Stomach smooth muscle (tissue), 2 donors: Measurements from ENCODE around the gene INF2.

Source experiments
- H3K27ac ChIP-seq: one replicate; pipeline ENCODE4 v1.7.0; 2013; ENCODE audit warnings: mild to moderate bottlenecking, low read length, inconsistent platforms
- H3K27me3 ChIP-seq, 2 donors: one replicate each; pipeline ENCODE4 v1.7.0; 2013; ENCODE audit warnings: low read length in 2 of 2; ENCODE audit not compliant: insufficient read depth in 2 of 2, control insufficient read depth in 1 of 2
- H3K36me3 ChIP-seq, 2 donors: one replicate each; pipeline ENCODE4 v1.7.0; 2013; ENCODE audit warnings: low read length in 2 of 2; ENCODE audit not compliant: control insufficient read depth in 2 of 2, insufficient read depth in 2 of 2
- H3K4me1 ChIP-seq: one replicate; pipeline ENCODE4 v1.7.0; 2013; ENCODE audit warnings: low read length; ENCODE audit not compliant: control insufficient read depth, insufficient read depth
- H3K4me3 ChIP-seq, 2 donors: one replicate each; pipeline ENCODE4 v1.7.0; 2013; ENCODE audit warnings: low read length in 2 of 2
- H3K9ac ChIP-seq, 2 donors: one replicate each; pipeline ENCODE4 v1.7.0; 2013; ENCODE audit warnings: low read length in 2 of 2, mild to moderate bottlenecking in 1 of 2
- H3K9me3 ChIP-seq, 2 donors: one replicate each; pipeline ENCODE4 v1.7.0; 2013; ENCODE audit warnings: low read length in 2 of 2; ENCODE audit not compliant: control insufficient read depth in 2 of 2
- donor health status: healthy.
- donor health status: Pancreatic carcinoma.

Gene INF2

DNA sequence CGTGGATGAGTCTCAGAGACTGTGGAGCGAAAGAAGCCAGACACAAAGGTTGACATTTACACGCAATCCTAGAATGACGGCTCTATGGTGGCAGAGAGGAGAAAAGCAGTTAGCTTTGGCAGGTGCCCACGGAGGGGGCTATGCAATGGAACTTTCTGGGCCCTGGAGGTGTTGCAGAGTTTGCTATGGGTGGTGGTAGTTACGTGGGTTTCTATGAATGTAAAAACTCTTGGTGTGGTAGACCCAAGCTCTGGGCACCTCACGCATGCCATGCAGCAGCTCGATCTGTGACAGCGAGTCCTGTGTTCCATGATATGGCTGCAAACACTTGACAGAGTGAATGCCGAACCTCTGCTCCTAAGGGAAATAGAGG lies 5.0 kb upstream of the INF2 start:
- Histone ChIP-seq H3K27ac (no peak overlapping the region), H3K4me3 (no peak overlapping the region), H3K27me3 (no peaks in the 10 kb centered on the region), H3K9me3 (no peaks in the 10 kb centered on the region), H3K9ac (no peak overlapping the region), H3K4me1 (peaks cover 52% of the 10 kb centered on the region), H3K36me3 (no peaks in the 10 kb centered on the region)

DNA sequence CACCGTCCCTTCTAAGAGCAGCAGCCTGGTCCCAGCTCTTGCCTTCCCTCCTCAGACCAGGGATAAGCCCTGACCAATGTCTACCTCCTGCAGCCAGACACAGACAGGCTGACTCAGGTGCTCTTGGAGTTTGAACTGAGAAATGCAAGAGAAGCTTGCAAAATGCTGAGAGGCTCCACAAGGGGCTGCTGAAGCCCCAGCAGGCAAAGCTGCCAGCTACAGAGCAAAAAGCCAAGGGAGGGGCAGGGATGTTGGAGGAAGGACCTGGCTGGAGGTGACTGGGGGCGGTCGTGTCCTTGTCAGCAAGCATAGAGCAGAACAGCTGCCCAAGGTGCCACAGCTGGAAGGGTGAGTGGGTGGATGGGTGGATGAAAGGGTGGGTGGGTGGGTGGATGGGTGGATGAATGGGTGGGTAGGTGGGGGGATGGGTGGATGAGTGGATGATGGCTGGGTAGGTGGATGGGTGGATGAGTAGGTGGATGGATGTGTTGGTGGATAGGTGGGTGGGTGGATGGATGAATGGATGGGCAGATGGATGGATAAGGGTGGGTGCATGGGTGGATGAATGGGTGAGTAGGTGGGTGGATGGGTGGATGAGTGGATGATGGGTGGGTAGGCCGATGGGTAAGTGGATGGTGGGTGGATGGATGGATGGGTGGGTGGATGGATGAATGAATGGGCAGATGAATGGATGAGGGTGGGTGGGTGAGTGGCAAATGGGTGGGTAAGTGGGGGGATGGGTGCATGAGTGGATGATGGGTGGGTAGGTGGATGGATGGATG lies 4.0 kb upstream of the INF2 start:
- no peak overlapping the region for H3K27ac ChIP-seq

DNA sequence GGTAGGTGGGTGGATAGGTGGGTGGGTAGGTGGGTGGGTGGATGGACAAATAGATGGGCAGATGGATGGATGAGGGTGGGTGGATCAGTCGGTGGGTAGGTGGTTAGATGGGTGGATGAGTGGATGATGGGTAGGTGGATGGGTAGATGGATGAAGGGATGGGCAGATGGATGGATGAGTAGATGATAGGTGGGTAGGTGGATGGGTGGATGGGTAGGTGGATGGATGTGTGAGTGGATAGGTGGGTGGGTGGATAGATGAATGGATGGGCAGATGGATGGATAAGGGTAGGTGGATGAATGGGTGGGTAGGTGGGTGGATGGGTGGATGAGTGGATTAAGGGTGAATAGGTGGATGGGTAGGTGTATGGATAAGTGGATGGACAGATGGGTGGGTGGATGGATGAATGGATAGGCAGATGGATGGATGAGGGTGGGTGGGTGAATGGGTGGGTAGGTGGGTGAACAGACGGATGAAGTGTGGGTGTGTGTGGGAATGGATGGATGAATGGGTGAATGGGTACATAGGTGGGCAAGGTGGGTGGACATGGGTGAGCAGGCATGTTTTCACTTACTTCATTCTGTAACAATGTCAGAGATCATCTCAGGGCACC lies 3.3 kb upstream of the INF2 start:
- Histone ChIP-seq H3K36me3 (no peaks in the 10 kb centered on the region), H3K4me3 (no peak overlapping the region), H3K4me1 (peaks cover 50% of the 10 kb centered on the region), H3K27me3 (no peaks in the 10 kb centered on the region), H3K27ac (no peak overlapping the region), H3K9ac (no peak overlapping the region), H3K9me3 (no peaks in the 10 kb centered on the region)

More for the DNA sequence above, 4.0 kb upstream of the INF2 start:
- H3K4me1 ChIP-seq, result peaks cover 50% of the 10 kb centered on the region
- H3K27me3 ChIP-seq, result no peaks in the 10 kb centered on the region
- H3K9me3 ChIP-seq, result no peaks in the 10 kb centered on the region
- H3K4me3 ChIP-seq, result no peak overlapping the region
- H3K36me3 ChIP-seq, result no peaks in the 10 kb centered on the region
- no peak overlapping the region for H3K9ac ChIP-seq

DNA sequence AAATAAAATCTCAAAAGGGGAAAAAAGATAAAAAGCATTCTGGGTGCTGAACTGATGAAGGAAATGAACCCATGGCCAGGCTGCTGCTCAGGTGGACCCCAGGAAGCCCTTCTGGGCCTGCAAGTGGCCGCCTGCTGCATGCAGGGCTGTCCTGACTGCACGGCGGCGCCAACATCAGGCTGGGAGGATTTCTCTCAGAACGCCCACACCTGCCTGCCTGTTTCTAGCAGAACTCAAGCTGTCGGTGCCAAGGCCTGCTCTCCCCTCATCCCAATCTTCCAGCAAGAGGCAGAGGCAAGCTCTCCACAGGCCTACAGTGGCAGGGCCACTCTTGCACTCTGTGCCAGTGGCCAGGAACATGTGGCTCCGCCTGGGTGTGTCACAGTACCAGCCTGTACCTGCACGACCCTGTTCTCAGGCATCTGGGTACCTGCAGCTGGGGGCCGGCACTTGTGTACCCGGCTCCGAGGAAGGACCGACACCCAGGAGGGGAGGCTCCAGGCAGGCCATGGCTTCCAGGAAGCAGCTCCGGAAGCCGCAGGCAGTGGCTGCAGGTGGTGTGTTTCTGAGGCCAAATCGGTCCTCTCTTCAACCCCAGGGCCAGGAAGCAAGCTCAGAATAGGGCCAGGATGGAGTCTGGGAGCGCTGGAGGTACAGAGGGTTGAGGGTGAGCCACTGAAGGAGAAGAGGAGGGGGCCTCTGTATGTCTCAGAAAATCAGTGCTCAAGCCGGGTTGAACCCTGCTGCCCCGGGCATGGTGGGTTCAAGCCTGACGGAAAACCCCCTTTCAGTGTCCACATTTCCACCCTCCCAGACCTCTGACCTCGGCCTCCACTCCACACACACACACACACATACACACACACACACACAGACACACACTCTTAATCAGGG lies 2.5 kb upstream of the INF2 start:
- Histone ChIP-seq H3K27ac (peak overlapping the region; percentile 37), H3K9ac (no peak overlapping the region), H3K27me3 (no peaks in the 10 kb centered on the region), H3K36me3 (no peaks in the 10 kb centered on the region), H3K9me3 (no peaks in the 10 kb centered on the region), H3K4me3 (no peak overlapping the region), H3K4me1 (peaks cover 51% of the 10 kb centered on the region)

DNA sequence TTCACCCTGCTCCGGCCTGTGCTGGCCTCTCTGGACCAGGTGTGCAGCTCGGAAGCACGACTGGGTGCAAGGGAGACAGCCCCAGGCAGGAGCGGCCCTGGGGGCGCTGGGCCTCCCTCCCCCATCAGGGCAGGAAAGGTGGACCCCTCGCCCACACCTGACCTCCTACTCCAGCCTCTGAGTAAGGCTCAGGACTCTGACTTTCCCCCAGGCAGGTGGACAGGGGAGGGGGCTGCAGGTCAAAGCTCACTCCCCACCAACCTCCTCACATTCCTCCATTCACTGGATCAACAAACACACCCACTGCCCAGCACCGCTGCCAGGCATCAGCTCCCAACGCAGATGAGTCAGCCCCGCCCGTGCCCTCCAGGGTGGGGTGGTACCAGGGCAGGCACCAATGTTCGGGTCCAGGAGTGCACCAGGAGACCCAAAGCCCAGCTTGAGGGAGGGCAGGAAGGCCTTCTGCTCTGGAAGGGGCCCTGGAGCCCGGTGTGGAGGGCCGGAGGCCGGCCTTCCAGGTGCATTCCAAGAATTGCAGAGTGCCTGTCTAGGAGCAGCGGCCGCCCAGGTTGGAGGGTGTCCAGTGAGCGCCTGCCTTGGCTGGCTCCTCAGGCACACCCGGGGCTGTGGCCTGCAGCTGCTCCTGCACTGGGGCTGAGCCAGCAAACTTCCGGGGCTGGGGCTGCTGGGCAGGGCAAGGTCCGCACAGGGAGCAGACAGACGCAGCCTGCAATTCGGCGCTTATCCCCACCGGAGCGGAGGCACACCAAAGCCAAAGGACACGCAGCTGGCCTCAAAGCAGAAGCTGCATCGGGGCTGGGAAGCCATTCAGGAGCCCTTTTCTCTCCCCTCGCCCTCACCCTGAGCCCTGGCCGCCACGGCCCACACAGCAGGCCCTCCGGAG lies 1.6 kb upstream of the INF2 start:
- Histone ChIP-seq H3K27ac (peak overlapping the region; percentile 53), H3K9me3 (no peaks in the 10 kb centered on the region), H3K4me3 (peak overlapping the region in 1 of 2 donors; percentile 15), H3K36me3 (no peaks in the 10 kb centered on the region), H3K9ac (peak overlapping the region; percentile 27 to 62), H3K27me3 (no peaks in the 10 kb centered on the region), H3K4me1 (peaks cover 51% of the 10 kb centered on the region)

DNA sequence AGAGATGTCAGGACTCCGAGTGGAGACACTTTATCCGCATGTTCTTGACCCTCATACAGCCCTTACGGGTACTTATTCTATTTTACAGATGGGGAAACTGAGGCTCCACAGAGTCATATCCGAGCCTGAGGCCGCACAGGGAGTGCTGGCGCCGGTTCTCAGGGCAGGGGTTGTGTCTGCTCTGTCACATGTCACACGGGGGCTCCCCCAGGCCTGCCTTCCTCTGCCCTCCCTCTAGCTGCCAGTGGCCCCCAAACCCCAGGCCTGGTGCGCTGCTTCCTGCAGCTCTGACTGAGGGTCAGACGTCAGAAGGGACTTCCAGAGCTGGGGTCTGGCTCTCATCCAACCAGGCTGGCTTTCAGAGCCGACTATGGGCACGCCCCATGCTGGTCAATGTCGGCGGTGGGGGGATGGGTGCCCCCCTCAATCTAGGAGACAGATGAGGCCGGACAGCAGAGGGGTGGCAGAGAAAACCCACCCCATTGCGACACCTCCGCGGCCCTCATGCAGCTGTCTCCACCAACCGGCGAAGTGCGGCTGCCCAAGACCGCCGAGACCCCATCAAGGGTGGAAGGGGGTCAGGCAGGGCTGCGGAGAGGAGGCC lies 811 bp upstream of the INF2 start:
- Histone ChIP-seq H3K27ac (peak overlapping the region; percentile 53), H3K36me3 (no peaks in the 10 kb centered on the region), H3K4me1 (peaks cover 53% of the 10 kb centered on the region), H3K27me3 (no peaks in the 10 kb centered on the region), H3K4me3 (peak overlapping the region; percentile 62 to 70), H3K9me3 (no peaks in the 10 kb centered on the region), H3K9ac (peak overlapping the region; percentile 27 to 62)

DNA sequence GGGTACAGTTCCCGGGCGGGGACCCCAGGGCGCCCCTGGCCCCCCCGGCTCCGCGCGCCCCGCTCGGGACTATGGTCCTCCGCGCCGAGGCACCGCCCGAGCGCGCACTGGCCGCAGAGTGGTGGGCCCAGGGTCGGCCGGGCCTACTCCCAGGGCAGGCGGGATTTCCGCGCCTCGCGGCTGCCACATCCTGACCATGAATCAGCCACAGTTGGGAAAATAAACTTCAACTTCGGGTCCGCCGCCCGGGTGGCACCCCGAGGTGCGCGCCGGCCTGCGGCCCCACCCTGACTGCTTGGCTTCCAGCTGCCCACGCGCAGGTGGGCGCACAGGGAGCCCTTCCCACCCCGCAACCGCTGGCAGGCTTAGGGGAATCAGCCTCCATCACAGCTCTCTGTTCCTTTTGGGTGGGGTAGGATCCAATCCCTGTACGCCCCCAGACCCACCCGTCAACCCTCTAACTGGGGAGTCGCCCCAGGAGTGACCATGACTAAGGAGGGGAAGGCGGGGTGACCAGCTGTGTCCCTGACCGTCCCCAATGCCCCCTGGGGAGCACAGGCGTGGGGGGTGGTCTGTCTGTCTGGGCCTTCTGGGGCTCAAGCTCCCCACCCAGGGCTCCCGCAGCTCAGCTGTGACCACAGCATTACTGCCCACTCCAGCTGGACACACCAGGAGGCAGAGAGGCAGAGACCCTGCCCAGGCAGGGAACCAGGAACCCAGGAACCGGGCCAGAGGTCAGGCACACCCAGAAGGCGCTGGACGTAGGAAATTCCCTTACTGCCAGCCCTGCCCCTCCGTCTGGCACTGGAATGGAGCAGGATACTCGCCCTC lies 678 bp downstream of the INF2 start:
- H3K4me3 ChIP-seq, result peak overlapping the region; percentile 78 to 85
- H3K36me3 ChIP-seq, result no peaks in the 10 kb centered on the region
- no peaks in the 10 kb centered on the region for H3K9me3 ChIP-seq
- H3K27me3 ChIP-seq, result no peaks in the 10 kb centered on the region
- H3K27ac ChIP-seq, result no peak overlapping the region
- H3K4me1 ChIP-seq, result peaks cover 67% of the 10 kb centered on the region
- H3K9ac ChIP-seq, result peak overlapping the region; percentile 75 to 80

DNA sequence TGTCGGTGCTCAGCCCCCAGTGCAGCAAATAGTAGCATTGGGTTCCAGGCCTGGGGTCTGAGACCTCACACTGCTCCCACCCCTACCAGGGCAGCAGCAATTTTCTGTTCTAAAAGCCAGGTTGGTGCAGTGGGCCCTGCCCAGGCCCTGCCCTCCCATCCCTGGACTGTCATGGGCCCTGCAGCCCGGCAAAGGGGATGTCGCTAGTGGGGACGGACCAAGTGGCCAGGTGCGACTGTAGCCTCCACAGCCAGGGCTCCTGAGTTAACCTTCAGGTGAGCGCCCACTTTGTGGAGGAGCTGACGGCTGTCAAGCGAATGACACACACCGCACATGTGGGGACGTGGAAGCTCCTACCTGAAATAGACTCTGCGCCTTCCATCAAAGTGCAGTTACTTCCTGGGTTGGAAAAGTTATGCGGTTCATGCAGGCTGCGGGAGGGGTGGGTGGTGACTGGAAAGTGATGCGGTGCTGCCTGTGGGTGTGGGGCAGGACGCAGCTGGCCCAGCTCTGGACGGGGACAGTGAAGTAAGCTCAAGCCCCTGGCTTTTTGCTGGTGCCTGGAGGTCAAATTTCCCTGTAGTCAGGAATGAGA lies 1.5 kb downstream of the INF2 start:
- Histone ChIP-seq H3K9ac (peak overlapping the region; percentile 29 to 75), H3K4me3 (peak overlapping the region; percentile 78 to 85), H3K36me3 (no peaks in the 10 kb centered on the region), H3K9me3 (no peaks in the 10 kb centered on the region), H3K27me3 (no peaks in the 10 kb centered on the region), H3K4me1 (peaks cover 75% of the 10 kb centered on the region), H3K27ac (no peak overlapping the region)

DNA sequence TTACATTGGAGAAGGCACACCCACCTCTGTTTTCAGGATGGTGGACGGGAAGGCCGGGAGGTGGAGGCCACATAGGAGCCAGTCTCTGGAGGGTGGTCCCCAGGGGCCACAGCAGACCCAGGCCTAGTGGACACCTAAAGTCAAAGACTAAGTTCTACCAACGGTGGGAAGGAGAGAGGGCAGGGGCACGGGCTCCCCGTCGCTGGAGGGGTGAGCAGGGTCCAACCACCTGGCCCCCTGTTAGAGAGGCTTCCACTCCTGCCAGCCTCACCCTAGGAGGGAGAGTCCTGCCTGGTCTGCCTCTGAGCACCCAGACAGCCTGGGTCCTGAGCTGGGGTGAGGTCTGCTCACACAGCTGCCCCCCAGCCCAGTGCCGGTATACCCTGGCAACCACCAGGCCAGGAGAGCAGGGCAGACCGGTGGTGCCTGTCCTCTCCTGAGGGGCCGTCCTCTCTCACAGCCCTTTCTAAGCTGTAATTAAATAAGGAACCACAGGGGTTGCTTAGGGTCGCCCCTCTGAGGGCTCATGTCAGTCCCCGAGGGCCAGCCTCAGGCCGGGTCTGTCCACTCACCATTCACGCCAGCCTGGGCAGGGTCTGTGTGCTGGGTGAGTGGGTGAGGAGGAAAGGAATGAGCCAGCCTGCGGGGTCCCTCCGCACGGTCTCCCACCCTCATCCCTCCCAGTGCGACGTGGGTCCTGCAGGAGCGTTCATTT lies 2.3 kb downstream of the INF2 start:
- Histone ChIP-seq H3K9ac (no peak overlapping the region), H3K4me1 (peaks cover 83% of the 10 kb centered on the region), H3K27ac (no peak overlapping the region), H3K9me3 (no peaks in the 10 kb centered on the region), H3K27me3 (no peaks in the 10 kb centered on the region), H3K36me3 (no peaks in the 10 kb centered on the region), H3K4me3 (peak overlapping the region in 1 of 2 donors; percentile 85)
